ENCODE measurements around the gene BGLAP. TPM values are rescaled to one million over a fixed set of nuclear protein-coding genes. Genes with fewer than 3 reads are reported as not detected.
A peak's percentile ranks its signal among the peaks of the same experiment; 100 is the strongest.

The BGLAP gene
- total RNA-seq, 2 donors from 2014 or later = not detected

DNA sequence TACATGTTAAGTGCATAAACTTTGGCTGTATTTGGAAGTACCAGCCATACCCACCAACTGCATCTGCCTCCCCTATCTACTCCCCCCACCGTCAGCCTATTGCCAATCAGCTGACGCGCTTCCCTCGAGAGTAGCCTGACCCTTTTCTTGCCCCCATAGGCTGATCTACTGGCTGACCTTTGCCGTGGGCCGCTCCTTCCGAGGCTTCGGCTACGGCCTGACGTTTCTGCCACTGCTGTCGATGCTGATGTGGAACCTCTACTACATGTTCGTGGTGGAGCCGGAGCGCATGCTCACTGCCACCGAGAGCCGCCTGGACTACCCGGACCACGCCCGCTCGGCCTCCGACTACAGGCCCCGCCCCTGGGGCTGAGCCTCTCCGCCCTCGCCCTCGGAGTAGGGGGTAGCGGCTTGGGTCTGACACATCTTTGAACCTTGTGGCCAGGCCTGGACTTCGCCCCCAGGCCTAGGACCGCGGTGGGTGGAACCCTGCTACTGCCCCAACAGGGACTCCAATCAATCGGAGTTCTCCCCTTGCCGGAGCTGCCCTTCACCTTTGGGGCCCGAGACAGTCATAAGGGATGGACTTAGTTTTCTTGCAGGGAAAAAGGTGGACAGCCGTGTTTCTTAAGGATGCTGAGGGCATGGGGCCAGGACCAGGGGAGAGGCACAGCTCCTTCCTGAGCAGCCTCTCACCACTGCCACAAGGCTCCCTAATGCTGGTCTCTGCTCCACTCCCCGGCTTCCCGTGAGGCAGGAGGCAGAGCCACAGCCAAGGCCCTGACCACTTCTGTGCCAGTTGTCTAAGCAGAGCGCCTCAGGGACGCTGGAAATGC is 49.5 kb downstream of the BGLAP start:
- peak overlapping the region; percentile 69 for H3K4me3 ChIP-seq
- no peaks in the 10 kb centered on the region for H3K36me3 ChIP-seq
- peak; percentile 38 for ATAC-seq (ENCODE audit: insufficient number of reproducible peaks, low FRiP score, low read depth)
- TF ChIP-seq CTCF (IDR thresholded peaks at IDR 0.05) = no peak
- peak; percentile 81 for DNase-seq (ENCODE audit: low spot score)
- no peaks in the 10 kb centered on the region for H3K27me3 ChIP-seq (replicated peaks; ENCODE audit: insufficient read depth)
- H3K27ac ChIP-seq = peak overlapping the region; percentile 64 to 77
- H3K4me1 ChIP-seq (ENCODE audit: control insufficient read depth in 1 of 2, low read depth in 2 of 2) = peaks cover 8 to 17% of the 10 kb centered on the region in 2 donors
- H3K9me3 ChIP-seq = no peaks in the 10 kb centered on the region

Other genes starting within 250 kb of the BGLAP start
- 100 to 1,000 TPM; 132 to 241 TPM for gene SSR2, start 221.2 kb upstream of the BGLAP start, total RNA-seq
- gene UBQLN4, start 188.4 kb upstream of the BGLAP start, total RNA-seq = 10 to 100 TPM; 21.7 to 36.7 TPM
- 10 to 100 TPM; 26.4 to 37.0 TPM for gene LAMTOR2, start 187.4 kb upstream of the BGLAP start, total RNA-seq
- gene RAB25, start 181.0 kb upstream of the BGLAP start, total RNA-seq = not detected
- under 1 TPM in 1 of 2 donors, not detected in 1; 0.42 TPM for gene MEX3A, start 159.7 kb upstream of the BGLAP start, total RNA-seq
- gene LMNA, start 127.5 kb upstream of the BGLAP start, total RNA-seq = 100 to 1,000 TPM; 740 to 804 TPM
- gene SEMA4A, start 88.6 kb upstream of the BGLAP start, total RNA-seq = 10 to 100 TPM; 12.7 to 15.8 TPM
- 10 to 100 TPM; 10.7 to 23.7 TPM for gene SLC25A44, start 48.1 kb upstream of the BGLAP start, total RNA-seq
- gene PMF1, start 29.2 kb upstream of the BGLAP start, total RNA-seq = 10 to 100 TPM; 26.4 to 33.2 TPM
- 1 to 10 TPM in 1 of 2 donors, under 1 TPM in 1; 0.27 to 2.5 TPM for gene PAQR6, start 5.9 kb downstream of the BGLAP start, total RNA-seq
- 10 to 100 TPM; 57.8 to 72.7 TPM for gene SMG5, start 40.6 kb downstream of the BGLAP start, total RNA-seq
- 1 to 10 TPM in 1 of 2 donors, under 1 TPM in 1; 0.56 to 5.0 TPM for gene TMEM79, start 42.1 kb downstream of the BGLAP start, total RNA-seq
- gene GLMP, start 53.5 kb downstream of the BGLAP start, total RNA-seq = 10 to 100 TPM; 27.7 to 60.1 TPM
- gene VHLL, start 57.1 kb downstream of the BGLAP start, total RNA-seq = not detected
- 100 to 1,000 TPM; 104 to 106 TPM for gene CCT3, start 96.1 kb downstream of the BGLAP start, total RNA-seq
- gene TSACC, start 96.3 kb downstream of the BGLAP start, total RNA-seq = not detected
- not detected for gene RHBG, start 127.0 kb downstream of the BGLAP start, total RNA-seq

All from thoracic aorta (tissue), 2 donors.